K562 (cell line): Measurements from ENCODE around the gene BMPER. TPM values are rescaled to one million over a fixed set of nuclear protein-coding genes. Genes with fewer than 3 reads are reported as not detected.

Experiments
- ATAC-seq: fragments of 200-7000 bp; cut with Tn5 transposase; 3 replicates; pipeline ENCODE4 v1.9.1; 2020; ENCODE audit warnings: moderate library complexity
- BruUV-seq: library from RNA; stranded (reverse); fragments of 400-500 nt; replicated peaks from 2 replicates; lab custom pipeline; 2021; lab: Mats Ljungman, UMichigan
- CTCF ChIA-PET: fragments of 300-600 bp; formaldehyde crosslinking; extraction: SDS; loops from one replicate; lab custom pipeline; 2021; ENCODE audit warnings: low intra/inter-chr PET ratio; lab: Yijun Ruan, JAX
- POLR2A ChIA-PET: fragments of 300-600, 350-650 bp; sonication (Branson Sonifier 250); formaldehyde crosslinking; extraction: SDS; loops from one replicate; lab custom pipeline; 2021; ENCODE audit warnings: antibody characterized with exemption, inconsistent platforms; lab: Yijun Ruan, JAX
- DNase-seq, 4 experiments: peaks; one replicate each; pipeline versions ENCODE4 v3.0.0 to v3.0.0-alpha.2; 2011 to 2018; ENCODE audit warnings: low spot score in 3 of 4, mixed read lengths in 3 of 4; ENCODE audit errors: extremely low read depth in 1 of 4
- FAIRE-seq: peaks from 2 replicates; lab custom pipeline; 2011; peaks lifted over from hg19 to GRCh38; lab: Jason Lieb, UNC
- H2AFZ ChIP-seq: 2 replicates; pipeline ENCODE4 v1.6.0; 2011; ENCODE audit warnings: low read depth, low read length, control low read depth, inconsistent platforms
- H3K27ac ChIP-seq: fragments of 200-600 bp; 3 replicates; pipeline ENCODE4 v1.8.0; 2011; ENCODE audit warnings: low read depth, mild to moderate bottlenecking, control low read depth, inconsistent platforms, low read length, moderate library complexity, mixed read lengths; ENCODE audit errors: extremely low read depth
- H3K27me3 ChIP-seq, 2 experiments: fragments of 300-600 bp in 1 of 2; 2 replicates in 1 of 2; 3 replicates in 1 of 2; pipeline versions ENCODE4 v1.6.0 to v1.8.0; 2011; ENCODE audit warnings: inconsistent platforms in 2 of 2, low read length in 2 of 2, mild to moderate bottlenecking in 1 of 2, mixed read lengths in 1 of 2, moderate library complexity in 1 of 2; ENCODE audit not compliant: control insufficient read depth in 2 of 2, insufficient read depth in 2 of 2
- H3K36me3 ChIP-seq: fragments of 300-600 bp; 3 replicates; pipeline ENCODE4 v1.8.0; 2011; ENCODE audit warnings: mild to moderate bottlenecking, low read length, inconsistent platforms; ENCODE audit not compliant: control insufficient read depth, insufficient read depth
- H3K4me1 ChIP-seq, 2 experiments: fragments of 200-600 bp in 1 of 2; replicated peaks in 1 of 2; 2 replicates in 1 of 2; 3 replicates in 1 of 2; pipeline versions ENCODE4 v1.5.1 to v1.8.0; 2011; ENCODE audit warnings: inconsistent platforms in 2 of 2, low read length in 2 of 2, mild to moderate bottlenecking in 1 of 2, mixed read lengths in 1 of 2, moderate library complexity in 1 of 2; ENCODE audit not compliant: control insufficient read depth in 2 of 2, insufficient read depth in 2 of 2
- H3K4me2 ChIP-seq: 2 replicates; pipeline ENCODE4 v1.6.1; 2011; ENCODE audit warnings: low read length, control low read depth, inconsistent platforms, mixed read lengths; ENCODE audit not compliant: insufficient read depth
- H3K4me3 ChIP-seq: fragments of 200-600 bp; sonication (generic), shearing (Covaris generic); 2 replicates; pipeline ENCODE4 v1.5.1; 2016; ENCODE audit warnings: control low read depth, inconsistent platforms
- H3K79me2 ChIP-seq: fragments of 200-600 bp; 3 replicates; pipeline ENCODE4 v1.8.0; 2011; ENCODE audit warnings: low read length, inconsistent platforms; ENCODE audit not compliant: control insufficient read depth, insufficient read depth
- H3K9ac ChIP-seq, 2 experiments: 2 replicates each; pipeline versions ENCODE4 v1.6.0 to v1.6.1; 2011; ENCODE audit warnings: low read depth in 2 of 2, low read length in 2 of 2, control low read depth in 1 of 2, inconsistent platforms in 1 of 2, mild to moderate bottlenecking in 1 of 2, mixed read lengths in 1 of 2; ENCODE audit not compliant: insufficient read depth in 1 of 2
- H3K9me1 ChIP-seq: one replicate; pipeline ENCODE4 v1.6.0; 2011; ENCODE audit warnings: inconsistent platforms, mild to moderate bottlenecking, low read length, moderate library complexity; ENCODE audit not compliant: control insufficient read depth, insufficient read depth
- H3K9me3 ChIP-seq: replicated peaks from 2 replicates; pipeline ENCODE4 v1.5.1; 2011; ENCODE audit warnings: low read depth, low read length, inconsistent platforms; ENCODE audit not compliant: control insufficient read depth, insufficient read depth
- H4K20me1 ChIP-seq: replicated peaks from 2 replicates; pipeline ENCODE4 v1.6.1; 2011; ENCODE audit warnings: low read length, inconsistent platforms, mixed read lengths; ENCODE audit not compliant: control insufficient read depth, insufficient read depth
- FOXA1 ChIP-seq: fragments of 450-650 bp; IDR thresholded peaks from 2 replicates; pipeline ENCODE4 v1.6.1; 2016; ENCODE audit warnings: mild to moderate bottlenecking, borderline replicate concordance
- MAFF ChIP-seq: IDR thresholded peaks from 2 replicates; pipeline ENCODE4 v1.6.1; 2012; ENCODE audit warnings: low read length, improper control_type of control experiment
- NCOA1 ChIP-seq: fragments of 450-650 bp; IDR thresholded peaks from 2 replicates; pipeline ENCODE4 v1.6.1; 2016; ENCODE audit warnings: low read depth
- SAFB ChIP-seq: fragments of 200-400 bp; formaldehyde crosslinking; IDR thresholded peaks from 2 replicates; pipeline ENCODE4 v1.6.1; 2017; ENCODE audit warnings: low read depth, low read length, borderline replicate concordance
- ZNF121 ChIP-seq: sonication (generic); formaldehyde crosslinking; conservative IDR thresholded peaks from 2 replicates; pipeline ENCODE4 v1.8.0; 2022; ENCODE audit warnings: missing genetic modification reagents
- ZNF445 ChIP-seq: fragments of 250-450 bp; sonication (Bioruptor Pico); IDR thresholded peaks from 2 replicates; pipeline ENCODE4 v1.4.0; 2020; ENCODE audit warnings: low read depth, mild to moderate bottlenecking, moderate library complexity
- WGBS: fragments of 100-300 bp; shearing (Covaris generic); methylation state at CpG from one replicate; pipeline ENCODE4 v1.1.6; 2016; ENCODE audit warnings: low coverage, mixed read lengths; ENCODE audit not compliant: insufficient coverage; ENCODE audit errors: missing lambda C conversion rate; 5-methylcytosine and 5-hydroxymethylcytosine counted together
- in situ Hi-C: fragments of 300-500 bp; cut with MboI; formaldehyde crosslinking; loops from 4 replicates; pipeline ENCODE4 v1.15.0; 2018; ENCODE audit warnings: inconsistent platforms, mixed read lengths
- intact Hi-C: fragments of 100-400 bp; cut with micrococcal nuclease; formaldehyde crosslinking; loops from 2 replicates; pipeline ENCODE4 v1.14.2; 2022
- polyA plus RNA-seq, 8 experiments: library from polyadenylated mRNA; depleted of rRNA in 4 of 8; stranded (reverse) in 5 of 8; unstranded in 3 of 8; fragments of >200 nt; fragmentation: Nextera tagmentation in 2 of 8; fragmentation: Illumina TruSeq in 1 of 8; extraction: Ambion mirVana in 2 of 8; extraction: Trizol in 1 of 8; gene quantifications; 2 replicates each; pipeline versions ENCODE4 v1.2.1 to v1.2.3, GENCODE V29; 2011 to 2014; ENCODE audit warnings: inconsistent platforms in 1 of 8, missing spikeins in 1 of 8
- total RNA-seq, 7 experiments: library from RNA; depleted of rRNA in 6 of 7; stranded (reverse); fragments of >200 nt in 6 of 7; fragmentation: Illumina TruSeq in 2 of 7; extraction: Trizol in 2 of 7; gene quantifications; 2 replicates each; pipeline versions ENCODE4 v1.2.1 to v1.2.3, GENCODE V29; 2011 to 2021; ENCODE audit warnings: low replicate concordance in 1 of 7
- TF ChIP-seq, protein P1 (sequence below): IDR thresholded peaks from 3 replicates; pipeline ENCODE4 v1.6.1; 2011; ENCODE audit warnings: borderline replicate concordance, mild to moderate bottlenecking; ENCODE audit not compliant: insufficient read length, insufficient read depth
- TF ChIP-seq, protein P2 (sequence below): fragments of 250-450 bp; sonication (Bioruptor Pico); IDR thresholded peaks from 2 replicates; pipeline ENCODE4 v1.6.1; 2021; ENCODE audit warnings: mild to moderate bottlenecking
- TF ChIP-seq, protein P3 (sequence below): fragments of 150-350 bp; conservative IDR thresholded peaks from 2 replicates; pipeline ENCODE4 v1.6.1; 2014; ENCODE audit warnings: low read length
- TF ChIP-seq, protein P4 (sequence below), 3 experiments: fragments of 200-800 bp in 1 of 3; fragments of 250-450 bp in 1 of 3; fragments of 450-650 bp in 1 of 3; sonication (Bioruptor Pico) in 1 of 3; sonication (Bioruptor generic) in 1 of 3; formaldehyde crosslinking in 1 of 3; IDR thresholded peaks; 2 replicates each; pipeline versions ENCODE4 v1.6.1 to v1.8.0; 2016 to 2022; ENCODE audit warnings: mild to moderate bottlenecking in 2 of 3, missing genetic modification characterization in 2 of 3, missing compliant biosample characterization in 1 of 3, moderate library complexity in 1 of 3

The BMPER gene
- total and polyA plus RNA-seq, 9 of the 15 experiments (the other 6 are each of a cell fraction or from before 2014, with no cell fraction given) = not detected

DNA sequence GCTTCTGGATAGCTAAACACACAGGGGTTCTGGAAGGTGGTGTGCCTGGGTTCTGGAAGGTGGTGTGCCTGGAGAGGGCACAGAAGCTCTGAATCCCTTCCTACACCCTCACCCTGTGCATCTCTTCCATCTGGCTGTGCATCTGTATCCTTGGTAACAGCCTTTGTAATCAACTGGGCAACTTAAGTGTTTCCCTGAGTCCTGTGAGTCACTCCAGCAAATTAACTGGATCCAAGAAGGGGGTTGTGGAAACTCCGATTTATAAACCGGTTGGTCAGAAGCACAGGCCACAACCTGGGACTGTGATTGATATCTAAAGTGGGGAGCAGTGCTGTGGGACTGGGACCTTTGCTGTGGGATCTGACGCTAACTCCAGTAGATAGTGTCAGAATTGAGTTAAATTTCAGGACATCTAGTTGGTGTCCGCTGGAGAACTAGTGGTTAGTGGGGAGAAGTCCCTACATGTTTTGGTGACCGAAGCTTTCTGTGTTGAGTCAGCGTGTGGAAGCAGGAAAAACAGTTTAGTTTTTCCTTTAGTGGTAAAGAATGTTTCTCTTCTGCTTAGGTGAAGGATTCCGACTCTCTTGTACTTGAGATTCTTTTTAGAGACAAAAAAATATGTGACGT lies 228.1 kb downstream of the BMPER start (continued):
- TF ChIP-seq, protein P1, sequence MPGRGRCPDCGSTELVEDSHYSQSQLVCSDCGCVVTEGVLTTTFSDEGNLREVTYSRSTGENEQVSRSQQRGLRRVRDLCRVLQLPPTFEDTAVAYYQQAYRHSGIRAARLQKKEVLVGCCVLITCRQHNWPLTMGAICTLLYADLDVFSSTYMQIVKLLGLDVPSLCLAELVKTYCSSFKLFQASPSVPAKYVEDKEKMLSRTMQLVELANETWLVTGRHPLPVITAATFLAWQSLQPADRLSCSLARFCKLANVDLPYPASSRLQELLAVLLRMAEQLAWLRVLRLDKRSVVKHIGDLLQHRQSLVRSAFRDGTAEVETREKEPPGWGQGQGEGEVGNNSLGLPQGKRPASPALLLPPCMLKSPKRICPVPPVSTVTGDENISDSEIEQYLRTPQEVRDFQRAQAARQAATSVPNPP = no peak

DNA sequence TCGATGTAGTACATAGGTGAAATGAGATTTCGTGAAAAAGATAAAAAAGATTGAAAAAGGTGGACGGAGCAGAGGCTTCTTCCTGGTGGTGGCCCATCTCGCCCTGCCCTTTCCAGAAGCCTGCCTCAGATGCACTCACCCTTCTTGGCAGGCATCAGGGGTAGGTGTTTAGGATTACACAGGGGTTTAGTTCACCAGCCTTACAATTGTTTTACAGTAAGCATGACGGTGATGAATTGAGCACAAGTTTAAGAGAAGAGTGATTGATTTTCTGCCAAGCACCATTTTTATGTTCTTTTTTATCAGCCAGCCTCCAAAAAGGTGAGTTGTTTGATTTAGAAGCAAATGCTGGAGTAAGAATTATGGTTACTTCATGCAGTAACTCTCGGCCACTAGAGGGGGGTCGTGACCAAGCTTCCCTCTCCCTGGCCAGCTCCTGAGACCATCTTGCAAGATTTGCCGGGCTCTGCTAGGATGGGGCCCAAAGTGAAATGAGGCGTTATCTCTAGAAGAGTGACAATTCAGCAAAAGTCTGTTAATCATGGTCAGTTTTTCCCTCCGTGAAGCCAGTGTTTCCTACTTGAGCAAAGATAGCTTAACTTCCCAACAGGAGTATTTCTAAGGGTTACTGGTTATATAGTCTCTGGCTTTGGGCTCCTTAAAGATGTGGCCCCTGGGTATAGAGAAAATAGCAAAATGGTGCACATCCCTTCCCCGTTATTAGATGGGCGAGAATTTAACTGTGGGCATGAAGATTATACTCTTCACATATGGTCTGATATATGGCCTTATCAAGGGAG lies 228.8 kb downstream of the BMPER start:
- in situ Hi-C loops = no loop called here
- FAIRE-seq = no peak
- TF ChIP-seq SAFB = no peak
- no peak for TF ChIP-seq MAFF
- TF ChIP-seq NCOA1 = no peak
- TF ChIP-seq, protein P2, sequence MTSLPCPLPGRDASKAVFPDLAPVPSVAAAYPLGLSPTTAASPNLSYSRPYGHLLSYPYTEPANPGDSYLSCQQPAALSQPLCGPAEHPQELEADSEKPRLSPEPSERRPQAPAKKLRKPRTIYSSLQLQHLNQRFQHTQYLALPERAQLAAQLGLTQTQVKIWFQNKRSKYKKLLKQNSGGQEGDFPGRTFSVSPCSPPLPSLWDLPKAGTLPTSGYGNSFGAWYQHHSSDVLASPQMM = no peak
- TF ChIP-seq, protein P3, sequence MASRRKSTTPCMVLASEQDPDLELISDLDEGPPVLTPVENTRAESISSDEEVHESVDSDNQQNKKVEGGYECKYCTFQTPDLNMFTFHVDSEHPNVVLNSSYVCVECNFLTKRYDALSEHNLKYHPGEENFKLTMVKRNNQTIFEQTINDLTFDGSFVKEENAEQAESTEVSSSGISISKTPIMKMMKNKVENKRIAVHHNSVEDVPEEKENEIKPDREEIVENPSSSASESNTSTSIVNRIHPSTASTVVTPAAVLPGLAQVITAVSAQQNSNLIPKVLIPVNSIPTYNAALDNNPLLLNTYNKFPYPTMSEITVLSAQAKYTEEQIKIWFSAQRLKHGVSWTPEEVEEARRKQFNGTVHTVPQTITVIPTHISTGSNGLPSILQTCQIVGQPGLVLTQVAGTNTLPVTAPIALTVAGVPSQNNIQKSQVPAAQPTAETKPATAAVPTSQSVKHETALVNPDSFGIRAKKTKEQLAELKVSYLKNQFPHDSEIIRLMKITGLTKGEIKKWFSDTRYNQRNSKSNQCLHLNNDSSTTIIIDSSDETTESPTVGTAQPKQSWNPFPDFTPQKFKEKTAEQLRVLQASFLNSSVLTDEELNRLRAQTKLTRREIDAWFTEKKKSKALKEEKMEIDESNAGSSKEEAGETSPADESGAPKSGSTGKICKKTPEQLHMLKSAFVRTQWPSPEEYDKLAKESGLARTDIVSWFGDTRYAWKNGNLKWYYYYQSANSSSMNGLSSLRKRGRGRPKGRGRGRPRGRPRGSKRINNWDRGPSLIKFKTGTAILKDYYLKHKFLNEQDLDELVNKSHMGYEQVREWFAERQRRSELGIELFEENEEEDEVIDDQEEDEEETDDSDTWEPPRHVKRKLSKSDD = no peak
- no peak for TF ChIP-seq ZNF121 (CRISPR knock-in tag)
- TF ChIP-seq, protein P4, sequence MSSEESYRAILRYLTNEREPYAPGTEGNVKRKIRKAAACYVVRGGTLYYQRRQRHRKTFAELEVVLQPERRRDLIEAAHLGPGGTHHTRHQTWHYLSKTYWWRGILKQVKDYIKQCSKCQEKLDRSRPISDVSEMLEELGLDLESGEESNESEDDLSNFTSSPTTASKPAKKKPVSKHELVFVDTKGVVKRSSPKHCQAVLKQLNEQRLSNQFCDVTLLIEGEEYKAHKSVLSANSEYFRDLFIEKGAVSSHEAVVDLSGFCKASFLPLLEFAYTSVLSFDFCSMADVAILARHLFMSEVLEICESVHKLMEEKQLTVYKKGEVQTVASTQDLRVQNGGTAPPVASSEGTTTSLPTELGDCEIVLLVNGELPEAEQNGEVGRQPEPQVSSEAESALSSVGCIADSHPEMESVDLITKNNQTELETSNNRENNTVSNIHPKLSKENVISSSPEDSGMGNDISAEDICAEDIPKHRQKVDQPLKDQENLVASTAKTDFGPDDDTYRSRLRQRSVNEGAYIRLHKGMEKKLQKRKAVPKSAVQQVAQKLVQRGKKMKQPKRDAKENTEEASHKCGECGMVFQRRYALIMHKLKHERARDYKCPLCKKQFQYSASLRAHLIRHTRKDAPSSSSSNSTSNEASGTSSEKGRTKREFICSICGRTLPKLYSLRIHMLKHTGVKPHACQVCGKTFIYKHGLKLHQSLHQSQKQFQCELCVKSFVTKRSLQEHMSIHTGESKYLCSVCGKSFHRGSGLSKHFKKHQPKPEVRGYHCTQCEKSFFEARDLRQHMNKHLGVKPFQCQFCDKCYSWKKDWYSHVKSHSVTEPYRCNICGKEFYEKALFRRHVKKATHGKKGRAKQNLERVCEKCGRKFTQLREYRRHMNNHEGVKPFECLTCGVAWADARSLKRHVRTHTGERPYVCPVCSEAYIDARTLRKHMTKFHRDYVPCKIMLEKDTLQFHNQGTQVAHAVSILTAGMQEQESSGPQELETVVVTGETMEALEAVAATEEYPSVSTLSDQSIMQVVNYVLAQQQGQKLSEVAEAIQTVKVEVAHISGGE (CRISPR knock-in tag; IDR thresholded peaks at IDR 0.05) = no peak
- no peak for TF ChIP-seq FOXA1
- TF ChIP-seq ZNF445 (CRISPR knock-in tag) = no peak

More for the DNA sequence above, 228.8 kb downstream of the BMPER start:
- Histone ChIP-seq H3K27me3 (no peaks in the 10 kb centered on the region), H3K36me3 (no peaks in the 10 kb centered on the region), H3K4me2 (no peak overlapping the region), H3K4me3 (no peak overlapping the region), H3K9me3 (0 out of 2 replicates have a peak, but pooled peaks cover 5% of the 10 kb centered on the region), H4K20me1 (no peaks in the 10 kb centered on the region), H3K27ac (no peak overlapping the region), H2AFZ (no peak overlapping the region), H3K9ac (no peak overlapping the region), H3K4me1 (no peaks in the 10 kb centered on the region), H3K79me2 (no peaks in the 10 kb centered on the region), H3K9me1 (no peaks in the 10 kb centered on the region)
- BruUV-seq = no TSS peak
- ATAC-seq (no peak), DNase-seq (peak; percentile 22 to 37 (median 29))
- POLR2A ChIA-PET = interaction anchor here (0.7 to 1.1 kb wide), 2 partner anchors 11 to 24 kb away, joined by 4 to 5 read pairs; no protein-coding TSS in a partner anchor
- 1% methylated on average over 12 of the region's 12 CpGs for WGBS
- CTCF ChIA-PET = no interaction called here
- intact Hi-C loops = no loop called here
